ENCODE measurements around the gene TMEM87B.
"Not testable (repeated sequence)": the region's sequence is repeated elsewhere in the genome, so short reads cannot be mapped to it uniquely, and the experiment has no call there.

TMEM87B gene

DNA sequence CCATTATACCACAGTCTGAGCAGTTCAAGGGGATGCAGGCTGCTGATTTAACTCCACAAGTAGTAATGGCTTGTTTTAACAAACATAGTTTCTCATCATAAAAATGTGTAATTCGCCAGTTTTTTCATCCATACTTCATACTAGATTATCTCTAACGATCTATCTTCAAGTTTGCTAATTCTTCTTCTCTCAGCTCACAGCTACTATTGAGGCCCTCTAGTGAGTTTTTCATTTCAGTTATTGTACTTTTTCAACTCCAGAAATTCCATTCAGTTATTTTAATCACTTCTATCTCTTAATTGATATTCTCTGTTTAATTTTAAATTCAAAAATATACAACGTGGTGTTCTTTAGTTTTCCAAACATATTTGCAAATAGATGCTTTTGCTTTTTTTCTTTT is 20.1 kb upstream of the TMEM87B start:
- DNase-seq: no peak

DNA sequence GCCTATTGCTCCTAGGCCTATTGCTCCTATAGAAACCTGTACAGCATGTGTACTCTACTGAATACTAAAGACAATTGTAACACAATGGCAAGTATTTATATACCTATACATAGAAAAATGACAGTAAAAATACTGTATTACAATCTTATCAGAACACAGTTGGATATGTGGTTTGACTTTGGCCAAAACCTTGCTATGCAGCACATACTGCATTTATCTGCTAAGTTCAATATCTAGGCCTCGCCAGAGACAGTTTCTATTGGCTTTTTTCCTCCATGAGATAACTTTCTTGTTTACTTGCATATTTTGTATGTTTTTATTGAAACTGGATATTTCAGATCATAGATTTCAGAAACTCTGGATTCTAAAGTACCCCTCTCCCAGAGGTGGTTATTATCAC is 19.3 kb upstream of the TMEM87B start:
- no peak for DNase-seq

GRCh38 chr2:112039556-112039955 is 15.5 kb upstream of the TMEM87B start:
- not testable (repeated sequence) for DNase-seq

GRCh38 chr2:112040066-112040465 is 15.0 kb upstream of the TMEM87B start:
- not testable (repeated sequence) for DNase-seq

DNA sequence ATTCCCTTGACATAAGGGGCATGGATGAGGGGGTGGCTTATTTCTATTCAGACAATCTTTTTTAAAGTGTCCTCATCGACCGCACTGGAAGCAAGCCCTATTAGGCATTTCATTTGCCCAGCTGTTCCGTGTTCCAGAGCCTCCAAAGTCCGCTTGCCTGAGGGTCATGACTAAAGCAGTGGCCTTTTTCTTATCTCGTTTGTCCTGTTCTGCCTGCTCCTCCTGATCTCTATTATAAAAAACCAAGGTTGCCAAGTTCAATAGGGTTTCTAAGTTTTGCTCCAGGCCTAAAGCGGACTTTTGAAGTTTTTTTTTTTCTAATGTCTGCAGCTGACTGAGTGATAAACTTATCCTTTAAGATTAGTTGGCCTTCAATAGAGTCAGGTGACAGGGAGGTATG is 13.6 kb upstream of the TMEM87B start:
- DNase-seq: not testable (repeated sequence)

GRCh38 chr2:112045446-112046014 is 9.5 kb upstream of the TMEM87B start:
- no peak for DNase-seq

GRCh38 chr2:112046231-112046630 is 8.8 kb upstream of the TMEM87B start:
- DNase-seq: no peak

- DNase-seq: no peak
Observed at GRCh38 chr2:112047537-112048235, 7.4 kb upstream of the TMEM87B start.

- no peak for DNase-seq
Observed at GRCh38 chr2:112048236-112048592, 6.9 kb upstream of the TMEM87B start.

DNA sequence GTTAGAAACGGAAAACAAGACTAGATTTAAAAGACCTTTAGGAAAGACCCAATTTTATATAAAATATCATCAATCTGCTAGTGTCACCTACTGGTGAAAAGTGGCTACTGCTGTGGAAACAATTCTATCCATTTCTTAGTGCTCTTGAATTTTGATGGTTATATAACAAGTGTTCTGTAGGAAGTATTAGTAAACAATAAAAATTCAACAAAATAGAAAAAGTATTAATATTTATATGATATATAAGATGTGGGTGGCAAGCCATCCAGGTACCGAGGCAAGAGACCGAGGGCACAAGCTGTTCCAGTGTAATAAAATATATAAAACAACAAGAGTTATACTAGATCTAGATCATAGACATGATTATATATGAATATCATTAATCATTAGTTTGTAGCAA is 6.2 kb upstream of the TMEM87B start:
- DNase-seq: no peak

DNA sequence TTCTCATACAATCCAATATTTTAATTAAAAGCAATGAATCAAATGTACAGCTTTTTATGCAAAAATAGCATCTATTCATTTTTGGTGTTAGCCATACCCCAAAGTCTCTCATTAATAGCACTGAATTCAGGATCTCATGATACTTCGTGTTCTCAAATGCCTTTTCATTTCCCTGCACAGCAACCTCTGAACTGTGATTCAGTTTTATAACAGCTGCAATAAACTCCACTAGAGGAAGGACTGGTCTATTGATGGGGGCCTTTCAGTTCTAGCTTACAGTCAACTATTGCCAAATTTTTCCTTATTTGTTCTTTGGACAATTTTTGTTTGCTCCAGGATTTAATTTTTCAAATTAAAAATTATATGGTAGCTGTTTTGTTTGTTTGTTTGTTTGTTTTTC is 4.8 kb upstream of the TMEM87B start:
- no peak for DNase-seq

DNA sequence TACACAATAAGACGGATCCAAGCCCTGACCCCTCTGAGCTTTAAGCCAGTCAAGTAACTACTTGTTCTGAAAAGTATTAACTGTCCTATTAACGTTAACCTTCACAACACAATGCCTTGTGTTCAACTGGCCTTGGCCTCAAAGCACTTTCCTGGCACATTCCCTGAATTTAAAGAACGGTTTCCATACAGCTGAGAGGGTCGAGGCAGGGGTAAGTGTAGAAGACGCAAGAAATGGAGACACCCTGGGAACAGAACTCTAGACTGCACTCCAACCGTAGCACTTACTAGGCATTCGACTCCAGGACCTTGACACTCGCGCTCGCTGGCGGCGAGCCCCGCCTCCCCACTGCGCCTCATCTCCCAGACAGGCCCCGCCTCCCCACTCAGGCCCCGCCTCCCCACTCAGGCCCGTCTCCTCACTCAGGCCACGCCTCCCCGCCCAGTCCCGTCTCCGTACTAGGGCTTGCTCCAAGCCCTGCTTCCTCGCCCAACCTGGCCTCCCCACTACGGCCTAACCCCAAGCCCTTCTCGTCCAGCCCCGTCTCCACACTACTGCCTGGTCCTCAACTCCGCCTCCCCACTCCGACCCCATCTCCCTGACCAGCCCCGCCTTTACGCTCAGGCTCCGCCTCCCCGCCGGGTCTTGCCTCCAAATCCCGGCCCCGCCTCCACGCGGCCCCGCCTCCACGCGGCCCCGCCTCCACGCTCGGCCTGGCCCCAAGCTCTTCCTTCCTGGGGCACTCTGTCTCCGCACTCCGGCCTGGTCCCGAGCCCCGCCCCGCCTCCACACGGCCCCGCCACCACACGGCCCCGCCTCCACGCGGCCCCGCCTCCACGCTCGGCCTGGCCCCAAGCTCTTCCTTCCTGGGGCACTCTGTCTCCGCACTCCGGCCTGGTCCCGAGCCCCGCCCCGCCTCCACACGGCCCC is 887 bp upstream of the TMEM87B start:
- DNase-seq: peak; percentile 94

DNA sequence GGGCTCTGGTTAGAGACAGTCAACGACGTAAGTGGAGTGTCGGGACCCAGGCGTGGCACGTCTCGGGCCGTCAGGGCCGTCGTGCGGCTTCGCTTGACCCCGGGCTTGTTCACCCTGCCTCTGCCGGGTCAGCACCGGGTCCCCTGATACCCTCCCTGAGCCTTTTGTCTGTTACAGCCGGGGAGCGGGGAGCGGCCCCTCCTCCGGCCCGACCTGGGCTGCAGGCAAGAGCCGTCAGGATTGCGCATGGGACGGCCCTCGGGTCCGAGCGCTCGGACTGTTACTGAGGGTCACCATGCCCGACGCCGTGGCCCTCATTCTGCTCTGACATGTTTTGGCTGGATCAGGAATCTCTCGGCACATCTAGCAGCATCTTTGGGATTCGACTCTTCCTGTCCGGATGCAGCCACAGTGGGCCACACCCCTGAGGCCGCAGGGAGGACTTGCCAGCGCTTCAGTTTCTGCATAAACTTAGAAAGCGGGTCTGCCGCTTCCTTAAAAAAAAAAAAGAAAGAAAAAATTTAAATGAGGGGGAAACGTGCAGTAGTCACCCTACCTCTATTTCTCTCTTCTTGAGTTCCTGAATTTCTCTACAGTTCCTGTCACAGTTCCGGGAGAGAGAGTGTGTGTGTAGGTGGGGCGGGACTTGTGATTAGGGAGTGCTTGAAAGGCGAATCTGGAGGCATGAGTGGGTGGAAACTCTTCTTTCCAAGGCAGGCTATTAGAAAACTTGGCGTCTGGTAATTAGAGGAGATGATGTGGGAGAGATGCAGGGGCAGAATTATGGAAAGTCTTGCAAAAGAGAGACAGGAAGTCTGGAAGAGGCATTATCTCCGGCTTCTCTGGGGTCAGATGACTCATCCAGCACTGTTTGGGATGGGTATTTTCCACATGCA is 909 bp downstream of the TMEM87B start:
- peak; percentile 58 for DNase-seq

GRCh38 chr2:112056626-112056987 is 1.5 kb downstream of the TMEM87B start:
- DNase-seq: no peak

DNA sequence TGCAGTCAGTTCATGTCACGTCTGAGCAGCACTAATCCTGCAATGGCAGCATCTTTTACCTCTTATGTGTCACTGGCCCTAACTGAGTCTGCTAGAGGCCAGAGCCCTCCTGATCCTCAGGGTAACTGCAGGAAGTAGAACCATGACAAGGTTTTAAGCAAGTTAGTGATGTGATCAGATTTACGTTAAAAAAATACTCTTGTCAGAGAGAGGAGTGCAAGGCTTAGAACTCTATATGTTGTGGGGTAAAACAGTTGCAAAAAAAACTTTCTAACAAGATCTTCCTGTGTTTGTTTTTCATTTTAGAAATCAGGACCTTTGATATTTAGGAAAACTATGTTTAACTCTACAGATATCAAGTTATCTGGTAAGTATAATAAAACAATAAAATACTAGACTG is 4.6 kb downstream of the TMEM87B start:
- DNase-seq: no peak

DNA sequence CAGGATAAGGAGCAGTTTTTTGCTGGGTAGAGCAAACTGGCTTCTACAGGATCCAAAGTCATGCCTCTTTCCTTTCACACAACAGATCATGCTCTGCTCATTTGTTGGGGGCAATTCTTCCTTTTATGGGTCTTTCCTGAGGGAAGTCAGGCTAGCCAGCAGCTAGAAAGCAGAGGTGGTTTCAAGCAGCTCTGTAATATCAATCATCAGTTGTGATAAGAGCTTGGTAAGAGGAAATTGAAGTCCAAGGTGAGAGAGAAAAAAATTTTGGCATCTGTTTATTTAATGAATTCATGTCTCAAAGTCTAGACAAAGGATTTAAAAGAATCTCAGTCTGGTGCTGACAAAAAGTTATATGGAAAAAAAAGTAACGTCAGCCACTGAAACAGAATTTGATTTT is 6.2 kb downstream of the TMEM87B start:
- no peak for DNase-seq

- no peak for DNase-seq
Observed at GRCh38 chr2:112061840-112062239, 6.8 kb downstream of the TMEM87B start.

- DNase-seq: no peak
Observed at GRCh38 chr2:112062894-112063293, 7.8 kb downstream of the TMEM87B start.

- no peak for DNase-seq
Observed at GRCh38 chr2:112065486-112065885, 10.4 kb downstream of the TMEM87B start.

DNA sequence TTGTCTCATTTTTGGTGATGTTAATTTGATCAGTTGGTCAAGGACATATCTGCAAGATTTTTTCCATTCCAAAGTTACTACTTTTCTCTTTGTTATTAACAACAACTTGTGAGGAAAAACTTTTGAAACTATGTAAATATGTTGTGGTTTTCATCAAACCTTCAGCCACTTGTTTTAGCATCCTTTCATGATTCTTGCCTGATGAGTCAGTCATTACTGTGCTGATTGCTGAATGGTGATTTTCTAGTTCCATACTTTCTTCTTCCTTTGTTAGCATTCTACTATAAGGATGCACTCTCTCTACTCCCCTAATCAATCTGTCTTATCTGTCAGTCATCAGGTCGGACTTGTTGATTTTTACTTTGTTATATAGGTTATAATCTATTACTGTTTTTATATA is 10.9 kb downstream of the TMEM87B start:
- DNase-seq: peak; percentile 57

GRCh38 chr2:112069794-112070193 is 14.7 kb downstream of the TMEM87B start:
- not testable (repeated sequence) for DNase-seq

DNA sequence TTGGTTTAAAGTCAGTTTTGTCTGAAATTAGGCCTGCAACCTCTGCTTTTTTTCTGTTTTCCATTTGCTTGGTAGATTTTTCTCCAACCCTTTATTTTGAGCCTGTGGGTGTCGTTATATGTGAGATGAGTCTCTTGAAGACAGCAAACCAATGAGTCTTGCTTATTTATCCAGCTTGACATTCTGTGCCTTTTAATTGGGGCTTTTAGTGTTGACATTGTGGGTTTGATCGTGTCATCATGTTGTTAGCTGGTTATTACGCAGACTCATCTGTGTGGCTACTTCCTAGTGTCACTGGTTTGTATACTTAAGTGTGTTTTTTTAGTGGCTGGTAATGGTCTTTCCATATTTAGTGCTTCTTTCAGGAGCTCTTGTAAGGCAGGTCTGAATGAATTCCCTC is 18.8 kb downstream of the TMEM87B start:
- DNase-seq: no peak

- DNase-seq: no peak
Observed at GRCh38 chr2:112074506-112074905, 19.4 kb downstream of the TMEM87B start.
